Measurements from ENCODE around the gene SPATA18.

The SPATA18 gene

DNA sequence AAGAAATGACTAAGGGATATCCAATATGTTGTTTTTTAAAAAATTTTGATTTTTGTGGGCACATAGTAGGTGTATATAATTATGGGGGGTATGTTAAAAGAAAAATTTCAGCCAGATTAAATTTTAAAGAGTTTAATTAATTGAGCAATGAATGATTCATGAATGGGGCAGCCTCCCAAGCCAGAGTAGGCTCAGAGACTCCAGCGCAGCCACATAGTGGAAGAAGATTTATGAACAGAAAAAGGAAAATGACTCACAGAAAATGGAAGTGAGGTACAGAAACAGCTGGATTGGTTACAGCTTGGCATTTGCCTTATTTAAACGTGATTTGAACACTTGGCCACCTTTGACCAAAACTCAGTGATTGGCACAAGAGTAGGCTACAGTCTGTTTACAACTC is 91.7 kb downstream of the SPATA18 start:
- Histone ChIP-seq H3K4me2 (no peak overlapping the region), H2AFZ (ENCODE audit: low read depth) (no peak overlapping the region)

GRCh38 chr4:52143815-52144214 is 92.7 kb downstream of the SPATA18 start:
- Histone ChIP-seq H3K4me1 (ENCODE audit: low read depth, poor library complexity, severe bottlenecking) (no peaks in the 10 kb centered on the region), H3K27me3 (ENCODE audit: insufficient read depth, low read depth) (no peaks in the 10 kb centered on the region), H3K36me3 (ENCODE audit: insufficient read depth) (no peaks in the 10 kb centered on the region), H3K27ac (no peak overlapping the region), H3K4me3 (IDR thresholded peaks at IDR 0.05; ENCODE audit: insufficient read depth, low read depth, low read length) (no peak overlapping the region), H3K79me2 (ENCODE audit: insufficient read depth, low read depth) (no peaks in the 10 kb centered on the region), H3K4me2 (no peak overlapping the region), H3K9ac (no peak overlapping the region), H4K20me1 (ENCODE audit: insufficient read depth) (no peaks in the 10 kb centered on the region), H2AFZ (ENCODE audit: low read depth) (no peak overlapping the region)
- TF ChIP-seq CTCF (conservative IDR thresholded peaks at IDR 0.05; ENCODE audit: low read depth, low read length), result no peak

More for the DNA sequence above, 91.7 kb downstream of the SPATA18 start:
- H3K4me3 ChIP-seq (IDR thresholded peaks at IDR 0.05; ENCODE audit: insufficient read depth, low read depth, low read length), result no peak overlapping the region
- H3K36me3 ChIP-seq (ENCODE audit: insufficient read depth), result no peaks in the 10 kb centered on the region
- H3K4me1 ChIP-seq (ENCODE audit: low read depth, poor library complexity, severe bottlenecking), result no peaks in the 10 kb centered on the region
- no peak overlapping the region for H3K27ac ChIP-seq
- no peaks in the 10 kb centered on the region for H3K27me3 ChIP-seq (ENCODE audit: insufficient read depth, low read depth)
- no peaks in the 10 kb centered on the region for H4K20me1 ChIP-seq (ENCODE audit: insufficient read depth)
- no peak for TF ChIP-seq CTCF (conservative IDR thresholded peaks at IDR 0.05; ENCODE audit: low read depth, low read length)
- H3K79me2 ChIP-seq (ENCODE audit: insufficient read depth, low read depth), result no peaks in the 10 kb centered on the region
- H3K9ac ChIP-seq, result no peak overlapping the region

- Histone ChIP-seq H3K4me3 (IDR thresholded peaks at IDR 0.05; ENCODE audit: insufficient read depth, low read depth, low read length) (no peak overlapping the region), H3K79me2 (ENCODE audit: insufficient read depth, low read depth) (no peaks in the 10 kb centered on the region), H3K27ac (no peak overlapping the region), H3K27me3 (ENCODE audit: insufficient read depth, low read depth) (no peaks in the 10 kb centered on the region), H2AFZ (ENCODE audit: low read depth) (no peak overlapping the region), H3K4me2 (no peak overlapping the region), H3K36me3 (ENCODE audit: insufficient read depth) (no peaks in the 10 kb centered on the region), H4K20me1 (ENCODE audit: insufficient read depth) (no peaks in the 10 kb centered on the region), H3K4me1 (ENCODE audit: low read depth, poor library complexity, severe bottlenecking) (no peaks in the 10 kb centered on the region), H3K9ac (no peak overlapping the region)
- no peak for TF ChIP-seq CTCF (conservative IDR thresholded peaks at IDR 0.05; ENCODE audit: low read depth, low read length)
Measured at GRCh38 chr4:52144372-52144771, 93.3 kb downstream of the SPATA18 start.

Measured in KMS-11 (cell line).